Colon (tissue), 2 donors: Measurements from ENCODE around the gene EDDM13.
"Not testable (repeated sequence)": the region's sequence is repeated elsewhere in the genome, so short reads cannot be mapped to it uniquely, and the experiment has no call there.

Experiments
- FAIRE-seq: peaks from 2 replicates; lab custom pipeline; 2012; peaks lifted over from hg19 to GRCh38; lab: Jason Lieb, UNC
- donor health status: control.
- donor health status: control.

Gene EDDM13

GRCh38 chr19:56321989-56322440, 49.5 kb downstream of the EDDM13 start:
- no peak for FAIRE-seq

GRCh38 chr19:56324436-56324835, 51.9 kb downstream of the EDDM13 start:
- no peak for FAIRE-seq

GRCh38 chr19:56332695-56333094, 60.1 kb downstream of the EDDM13 start:
- FAIRE-seq = no peak

- FAIRE-seq = no peak
These were observed 61.0 kb downstream of the EDDM13 start for GRCh38 chr19:56333506-56333905.

- FAIRE-seq = not testable (repeated sequence)
These were observed 62.8 kb downstream of the EDDM13 start for GRCh38 chr19:56335371-56335770.

GRCh38 chr19:56337077-56337476, 64.5 kb downstream of the EDDM13 start:
- not testable (repeated sequence) for FAIRE-seq

- FAIRE-seq = not testable (repeated sequence)
These were observed 66.5 kb downstream of the EDDM13 start for GRCh38 chr19:56339031-56339430.

- FAIRE-seq = peak; percentile 36
These were observed 69.4 kb downstream of the EDDM13 start for GRCh38 chr19:56341948-56342347.

GRCh38 chr19:56347163-56347778, 74.7 kb downstream of the EDDM13 start:
- FAIRE-seq = no peak

GRCh38 chr19:56348289-56348877, 75.8 kb downstream of the EDDM13 start:
- no peak for FAIRE-seq

GRCh38 chr19:56350416-56351045, 78.0 kb downstream of the EDDM13 start:
- FAIRE-seq = peak; percentile 57

GRCh38 chr19:56351208-56351607, 78.7 kb downstream of the EDDM13 start:
- no peak for FAIRE-seq

GRCh38 chr19:56355517-56355916, 83.0 kb downstream of the EDDM13 start:
- peak; percentile 5 for FAIRE-seq

GRCh38 chr19:56356944-56357343, 84.4 kb downstream of the EDDM13 start:
- FAIRE-seq = no peak
